Spleen (tissue), 11 donors: ENCODE data around the gene SDK1. TPM values are rescaled to one million over a fixed set of nuclear protein-coding genes. Genes with fewer than 3 reads are reported as not detected.
"Not testable (repeated sequence)": the region's sequence is repeated elsewhere in the genome, so short reads cannot be mapped to it uniquely, and the experiment has no call there.

Source experiments
- DNase-seq: peaks from one replicate; pipeline ENCODE4 v3.0.0-alpha.2; 2020
- H3K27ac ChIP-seq, 8 donors: fragments of 200-600 bp; sonication (generic) in 7 of 8; 1 replicate in 4 of 8; 2 replicates in 4 of 8; pipeline versions ENCODE4 v1.5.0 to v1.8.0; 2016 to 2021; ENCODE audit warnings: inconsistent platforms in 4 of 8, mild to moderate bottlenecking in 4 of 8, moderate library complexity in 1 of 8
- H3K27me3 ChIP-seq, 7 donors: fragments of 200-600 bp; sonication (generic) in 6 of 7; replicated peaks in 1 of 7; 1 replicate in 4 of 7; 2 replicates in 3 of 7; pipeline versions ENCODE4 v1.5.0 to v1.8.0; 2016 to 2021; ENCODE audit warnings: inconsistent platforms in 3 of 7, mild to moderate bottlenecking in 1 of 7
- H3K36me3 ChIP-seq, 6 donors: fragments of 200-600 bp; sonication (generic) in 5 of 6; 1 replicate in 4 of 6; 2 replicates in 2 of 6; pipeline versions ENCODE4 v1.5.0 to v1.8.0; 2016 to 2021; ENCODE audit warnings: inconsistent platforms in 2 of 6
- H3K4me1 ChIP-seq, 6 donors: fragments of 200-600 bp; sonication (generic) in 5 of 6; 1 replicate in 3 of 6; 2 replicates in 3 of 6; pipeline versions ENCODE4 v1.5.0 to v1.8.0; 2016 to 2021; ENCODE audit warnings: inconsistent platforms in 3 of 6
- H3K4me3 ChIP-seq, 8 donors: fragments of 200-600 bp; sonication (generic) in 7 of 8; 1 replicate in 4 of 8; 2 replicates in 4 of 8; pipeline versions ENCODE4 v1.5.0 to v1.8.0; 2016 to 2021; ENCODE audit warnings: inconsistent platforms in 4 of 8, mild to moderate bottlenecking in 4 of 8, moderate library complexity in 2 of 8
- H3K9me3 ChIP-seq, 8 donors: fragments of 200-600 bp; sonication (generic) in 7 of 8; 1 replicate in 4 of 8; 2 replicates in 4 of 8; pipeline versions ENCODE4 v1.5.0 to v1.8.0; 2016 to 2021; ENCODE audit warnings: inconsistent platforms in 4 of 8
- CTCF ChIP-seq, 11 experiments: fragments of 200-600 bp in 7 of 11; fragments of 450-650 bp in 4 of 11; sonication (generic) in 4 of 11; IDR thresholded peaks in 8 of 11; conservative IDR thresholded peaks in 3 of 11; 1 replicate in 7 of 11; 2 replicates in 4 of 11; pipeline versions ENCODE4 v1.4.0 to v1.8.0; 2016 to 2021; ENCODE audit warnings: antibody characterized with exemption in 11 of 11, inconsistent platforms in 4 of 11, mild to moderate bottlenecking in 1 of 11
- POLR2A ChIP-seq, 3 donors: fragments of 450-650 bp; IDR thresholded peaks; one replicate each; pipeline ENCODE4 v1.5.1; 2017; ENCODE audit warnings: antibody characterized with exemption in 3 of 3, mild to moderate bottlenecking in 1 of 3
- POLR2AphosphoS5 ChIP-seq, 3 donors: sonication (generic); formaldehyde crosslinking; IDR thresholded peaks; one replicate each; pipeline ENCODE4 v1.5.1; 2017; ENCODE audit warnings: antibody characterized with exemption in 3 of 3
- WGBS, 5 donors: extraction: QIAGEN DNeasy Blood & Tissue Kit in 3 of 5; methylation state at CpG; one replicate each; pipeline versions ENCODE4 v1.1.5 to v1.1.7; 2013 to 2018; 5-methylcytosine and 5-hydroxymethylcytosine counted together
- intact Hi-C: fragments of 100-400 bp; cut with DNase I; formaldehyde crosslinking; loops from one replicate; pipeline ENCODE4 v1.15.0; 2023; ENCODE audit warnings: low total_unique reads
- polyA plus RNA-seq, 3 donors: library from polyadenylated mRNA; stranded (reverse); fragments of 200-250 nt; gene quantifications; one replicate each; pipeline ENCODE4 v1.2.1, GENCODE V29; 2013
- total RNA-seq, 7 donors: library from RNA; depleted of rRNA in 3 of 7; stranded (reverse); fragments of >200 nt in 3 of 7; fragmentation: NEBNext Ultra II Directional in 4 of 7; extraction: Animal tissue kit (Norgen Biotek cat#: 25700) in 4 of 7; gene quantifications; one replicate each; pipeline versions ENCODE4 v1.1.0 to v1.2.1, GENCODE V29; 2016 to 2021
- donor health status: healthy with polysubstance abuse.
- donor health status: DM: no; HTN: no; CAD: no; lungs with moderate emphysema.
- donor health status: DM: no; HTN: no; CAD: no.
- donor health status: Bipolar disorder and iron deficiency.
- donor health status: healthy.
- donor health status: DM: no; HTN: no; CAD: no.
- donor health status: DM: yes; HTN: yes; CAD: no.

The SDK1 gene
- total and polyA plus RNA-seq, 10 donors = 3.2 to 54.1 (median 35.1) TPM

GRCh38 chr7:3705258-3705657 lies 404.2 kb downstream of the SDK1 start:
- H3K9me3 ChIP-seq = peaks cover 0 to 31% (median 11%) of the 10 kb centered on the region in 8 donors
- H3K27me3 ChIP-seq = no peaks in the 10 kb centered on the region
- H3K27ac ChIP-seq = no peak overlapping the region
- 91 to 100% (median 93%) methylated on average over 1 of the region's 1 CpG for WGBS, 5 donors
- no peak overlapping the region for H3K4me3 ChIP-seq
- no peak for TF ChIP-seq CTCF (IDR thresholded peaks at IDR 0.05 in 8 of 11, conservative IDR thresholded peaks at IDR 0.05 in 3 of 11)
- no peak for TF ChIP-seq POLR2AphosphoS5 (IDR thresholded peaks at IDR 0.05)
- no peak for TF ChIP-seq POLR2A (IDR thresholded peaks at IDR 0.05)
- intact Hi-C loops = no loop called here
- no peak for DNase-seq
- no peaks in the 10 kb centered on the region for H3K4me1 ChIP-seq
- no peaks in the 10 kb centered on the region for H3K36me3 ChIP-seq

DNA sequence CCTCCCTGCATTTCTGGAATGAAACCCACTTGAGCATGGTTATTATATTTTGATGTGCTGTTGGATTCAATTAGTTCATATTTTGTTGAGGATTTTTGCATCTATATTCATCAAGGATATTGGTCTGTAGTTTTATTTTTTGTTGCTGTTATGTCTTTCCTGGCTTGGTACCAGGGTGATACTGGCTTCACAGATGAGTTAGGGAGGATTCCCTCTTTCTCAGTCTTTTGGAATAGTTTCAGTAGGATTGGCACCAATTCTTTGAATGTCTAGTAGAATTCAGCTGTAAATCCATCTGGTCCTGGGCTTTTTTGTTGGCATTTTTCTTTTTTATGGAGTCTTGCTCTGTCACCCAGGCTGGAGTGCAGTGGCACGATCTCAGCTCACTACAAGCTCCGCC lies 405.0 kb downstream of the SDK1 start:
- DNase-seq = not testable (repeated sequence)

DNA sequence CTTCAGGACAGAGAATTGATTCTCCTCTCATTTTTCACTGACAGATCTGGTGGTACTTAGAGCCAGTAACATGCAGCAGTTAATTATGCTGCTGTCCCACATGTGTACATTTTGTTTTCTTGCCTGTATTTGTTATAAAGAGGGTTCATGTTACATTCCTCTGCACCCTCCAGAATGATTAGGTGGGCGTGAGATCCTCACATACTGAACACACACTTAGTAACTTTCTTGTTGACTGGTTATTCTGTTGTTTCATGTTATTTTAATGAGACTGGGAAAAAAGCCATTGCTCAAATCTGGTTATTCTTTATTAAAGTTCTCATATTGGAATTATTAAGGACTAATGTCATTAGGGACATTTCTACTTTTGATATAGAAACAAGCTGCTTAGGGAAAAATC lies 409.1 kb downstream of the SDK1 start:
- WGBS, 5 donors = 67 to 86% (median 76%) methylated on average over 1 of the region's 1 CpG
- intact Hi-C loops = no loop called here
- DNase-seq = no peak
- TF ChIP-seq POLR2A (IDR thresholded peaks at IDR 0.05) (no peak), POLR2AphosphoS5 (IDR thresholded peaks at IDR 0.05) (no peak), CTCF (IDR thresholded peaks at IDR 0.05 in 8 of 11, conservative IDR thresholded peaks at IDR 0.05 in 3 of 11) (no peak)
- Histone ChIP-seq H3K36me3 (no peaks in the 10 kb centered on the region), H3K9me3 (peaks cover 0 to 19% (median 4%) of the 10 kb centered on the region in 8 donors), H3K4me3 (no peak overlapping the region), H3K27ac (no peak overlapping the region), H3K4me1 (no peaks in the 10 kb centered on the region), H3K27me3 (no peaks in the 10 kb centered on the region)

More for the DNA sequence above, 405.0 kb downstream of the SDK1 start:
- H3K4me3 ChIP-seq, H3K27me3 ChIP-seq, H3K27ac ChIP-seq, intact Hi-C loops, H3K4me1 ChIP-seq, H3K36me3 ChIP-seq: not testable (repeated sequence)
- WGBS, 5 donors = 88 to 97% (median 96%) methylated on average over 2 of the region's 2 CpGs
- peaks cover 0 to 31% (median 11%) of the 10 kb centered on the region in 8 donors for H3K9me3 ChIP-seq

DNA sequence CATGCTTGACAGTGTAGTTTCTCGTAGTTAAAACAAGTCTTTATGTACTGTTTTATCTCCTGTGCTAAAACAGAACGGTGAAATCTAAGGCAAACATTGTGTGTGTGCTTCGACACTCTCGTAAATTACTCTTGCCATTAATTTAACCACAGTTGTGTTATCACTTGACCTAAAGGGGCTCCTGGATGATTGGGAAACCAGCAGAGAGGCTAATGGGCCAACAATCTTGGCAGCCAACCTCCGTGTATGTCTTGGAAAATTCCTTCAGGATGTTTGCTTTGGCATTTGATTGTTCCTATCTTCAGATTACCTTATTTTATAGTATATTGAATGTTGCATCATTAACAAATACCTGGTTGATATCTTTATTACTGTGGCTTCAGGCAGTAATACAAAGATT lies 409.5 kb downstream of the SDK1 start:
- intact Hi-C loops = no loop called here
- Histone ChIP-seq H3K4me1 (no peaks in the 10 kb centered on the region), H3K9me3 (peaks cover 0 to 16% (median 3%) of the 10 kb centered on the region in 8 donors), H3K27ac (no peak overlapping the region), H3K4me3 (no peak overlapping the region), H3K36me3 (no peaks in the 10 kb centered on the region), H3K27me3 (no peaks in the 10 kb centered on the region)
- no peak for TF ChIP-seq CTCF (IDR thresholded peaks at IDR 0.05 in 8 of 11, conservative IDR thresholded peaks at IDR 0.05 in 3 of 11)
- no peak for TF ChIP-seq POLR2A (IDR thresholded peaks at IDR 0.05)
- TF ChIP-seq POLR2AphosphoS5 (IDR thresholded peaks at IDR 0.05) = no peak
- WGBS, 5 donors = 57 to 71% (median 64%) methylated on average over 5 of the region's 5 CpGs
- no peak for DNase-seq

DNA sequence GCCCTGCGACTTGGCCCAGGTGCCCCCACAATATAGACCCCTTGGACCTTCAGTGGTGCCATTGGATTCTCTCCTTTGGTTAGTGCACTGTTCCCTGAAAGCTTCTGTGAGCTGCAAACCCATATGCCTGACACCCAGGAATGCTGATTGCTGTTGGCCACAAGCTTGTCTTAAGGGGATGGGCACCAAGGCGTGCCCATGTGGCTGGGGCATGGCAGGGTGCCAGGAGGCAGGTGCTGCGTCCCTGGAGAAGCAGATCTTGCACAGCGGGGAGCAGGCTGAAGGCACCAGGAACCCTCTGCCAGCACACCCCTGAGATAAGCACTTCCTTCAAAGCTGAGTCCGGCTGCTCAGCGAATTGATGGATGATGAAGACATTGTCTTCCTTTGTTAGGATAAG lies 411.8 kb downstream of the SDK1 start:
- WGBS, 5 donors = 64 to 79% (median 67%) methylated on average over 6 of the region's 6 CpGs
- no peaks in the 10 kb centered on the region for H3K36me3 ChIP-seq
- TF ChIP-seq POLR2A (IDR thresholded peaks at IDR 0.05) = no peak
- TF ChIP-seq CTCF (IDR thresholded peaks at IDR 0.05 in 8 of 11, conservative IDR thresholded peaks at IDR 0.05 in 3 of 11) = no peak
- TF ChIP-seq POLR2AphosphoS5 (IDR thresholded peaks at IDR 0.05) = no peak
- no peaks in the 10 kb centered on the region for H3K4me1 ChIP-seq
- peaks cover 0 to 13% (median 3%) of the 10 kb centered on the region in 8 donors for H3K9me3 ChIP-seq
- no peak for DNase-seq
- no peaks in the 10 kb centered on the region for H3K27me3 ChIP-seq
- intact Hi-C loops = no loop called here
- no peak overlapping the region for H3K4me3 ChIP-seq
- H3K27ac ChIP-seq = no peak overlapping the region
